A673 (cell line): ENCODE measurements around the gene MROH2A.

Source experiments
- EZH2 ChIP-seq: fragments of 200-600 bp; sonication (generic); IDR thresholded peaks from 2 replicates; pipeline ENCODE4 v1.6.1; 2017; ENCODE audit warnings: borderline replicate concordance, low read depth, mild to moderate bottlenecking, mixed read lengths, antibody characterized with exemption, low read length; ENCODE audit not compliant: poor library complexity, severe bottlenecking
- TF ChIP-seq, protein P1 (sequence below): fragments of 300-800, 200-600 bp; sonication (generic); conservative IDR thresholded peaks from 2 replicates; pipeline ENCODE4 v1.5.1; 2017; ENCODE audit warnings: low read depth, mild to moderate bottlenecking, antibody characterized with exemption, low read length, moderate library complexity, mixed read lengths

DNA sequence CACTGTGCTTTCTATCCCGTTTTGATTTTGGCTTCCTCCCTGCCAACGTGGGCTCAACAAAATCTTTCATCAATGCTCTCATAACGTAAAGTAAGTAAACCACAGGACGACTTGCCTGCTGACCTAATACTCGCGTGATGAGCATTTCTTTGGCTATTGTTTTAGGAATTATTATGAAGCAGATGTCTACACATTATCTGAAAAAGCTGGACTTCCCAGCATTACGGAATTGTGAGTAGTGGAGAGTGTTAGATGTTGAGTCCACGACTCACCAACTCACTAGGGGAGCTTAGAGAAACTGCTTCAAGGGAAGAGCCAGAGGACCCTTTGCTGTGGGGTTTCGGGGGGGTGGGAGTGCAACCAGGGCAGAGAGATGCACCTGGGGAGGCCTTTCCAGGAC lies 54.3 kb downstream of the MROH2A start:
- TF ChIP-seq, protein P1, sequence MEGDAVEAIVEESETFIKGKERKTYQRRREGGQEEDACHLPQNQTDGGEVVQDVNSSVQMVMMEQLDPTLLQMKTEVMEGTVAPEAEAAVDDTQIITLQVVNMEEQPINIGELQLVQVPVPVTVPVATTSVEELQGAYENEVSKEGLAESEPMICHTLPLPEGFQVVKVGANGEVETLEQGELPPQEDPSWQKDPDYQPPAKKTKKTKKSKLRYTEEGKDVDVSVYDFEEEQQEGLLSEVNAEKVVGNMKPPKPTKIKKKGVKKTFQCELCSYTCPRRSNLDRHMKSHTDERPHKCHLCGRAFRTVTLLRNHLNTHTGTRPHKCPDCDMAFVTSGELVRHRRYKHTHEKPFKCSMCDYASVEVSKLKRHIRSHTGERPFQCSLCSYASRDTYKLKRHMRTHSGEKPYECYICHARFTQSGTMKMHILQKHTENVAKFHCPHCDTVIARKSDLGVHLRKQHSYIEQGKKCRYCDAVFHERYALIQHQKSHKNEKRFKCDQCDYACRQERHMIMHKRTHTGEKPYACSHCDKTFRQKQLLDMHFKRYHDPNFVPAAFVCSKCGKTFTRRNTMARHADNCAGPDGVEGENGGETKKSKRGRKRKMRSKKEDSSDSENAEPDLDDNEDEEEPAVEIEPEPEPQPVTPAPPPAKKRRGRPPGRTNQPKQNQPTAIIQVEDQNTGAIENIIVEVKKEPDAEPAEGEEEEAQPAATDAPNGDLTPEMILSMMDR = no peak
- TF ChIP-seq EZH2 = no peak
